Smooth muscle cell (in vitro differentiated cells): ENCODE results near the gene ACADSB. TPM values are rescaled to one million over a fixed set of nuclear protein-coding genes. Genes with fewer than 3 reads are reported as not detected.

Experiments
- DNase-seq: peaks from one replicate; lab custom pipeline; 2025; ENCODE audit not compliant: unreplicated experiment; lab: John Stamatoyannopoulos, UW
- H2AFZ ChIP-seq: fragments of 200-600 bp; sonication (generic); 2 replicates; pipeline ENCODE4 v1.6.0; 2016; ENCODE audit warnings: antibody characterized with exemption, low read depth, mild to moderate bottlenecking
- H3F3A ChIP-seq: fragments of 200-600 bp; sonication (generic); 2 replicates; pipeline ENCODE4 v1.6.0; 2017; ENCODE audit warnings: antibody characterized with exemption, low read depth
- H3K27ac ChIP-seq: fragments of 200-600 bp; sonication (generic); 2 replicates; pipeline ENCODE4 v1.5.1; 2016; ENCODE audit warnings: low read depth, mild to moderate bottlenecking
- H3K27me3 ChIP-seq: fragments of 200-600 bp; sonication (generic); 2 replicates; pipeline ENCODE4 v1.6.1; 2016; ENCODE audit warnings: low read depth, mild to moderate bottlenecking
- H3K36me3 ChIP-seq: fragments of 200-600 bp; sonication (generic); 2 replicates; pipeline ENCODE4 v1.5.1; 2016; ENCODE audit warnings: low read depth
- H3K4me1 ChIP-seq: fragments of 200-600 bp; sonication (generic); 2 replicates; pipeline ENCODE4 v1.5.1; 2016; ENCODE audit warnings: low read depth
- H3K4me2 ChIP-seq: fragments of 200-600 bp; sonication (generic); 2 replicates; pipeline ENCODE4 v1.6.0; 2016; ENCODE audit warnings: mild to moderate bottlenecking
- H3K4me3 ChIP-seq: fragments of 200-600 bp; sonication (generic); 2 replicates; pipeline ENCODE4 v1.5.1; 2016; ENCODE audit warnings: mild to moderate bottlenecking
- H3K79me2 ChIP-seq: fragments of 200-600 bp; sonication (generic); 2 replicates; pipeline ENCODE4 v1.6.0; 2016; ENCODE audit warnings: low read depth, mild to moderate bottlenecking
- H3K9ac ChIP-seq: fragments of 200-600 bp; sonication (generic); 2 replicates; pipeline ENCODE4 v1.6.0; 2016; ENCODE audit warnings: low read depth
- H3K9me3 ChIP-seq: fragments of 200-600 bp; sonication (generic); replicated peaks from 2 replicates; pipeline ENCODE4 v1.5.1; 2016; ENCODE audit warnings: low read depth
- H4K20me1 ChIP-seq: fragments of 200-600 bp; sonication (generic); 2 replicates; pipeline ENCODE4 v1.6.0; 2016; ENCODE audit warnings: low read depth
- WGBS: methylation state at CpG from one replicate; pipeline ENCODE4 v1.1.7; 2016; ENCODE audit warnings: low lambda C conversion rate; 5-methylcytosine and 5-hydroxymethylcytosine counted together
- polyA plus RNA-seq: library from polyadenylated mRNA; unstranded; fragments of >200 nt; fragmentation: Nextera tagmentation; extraction: Ambion mirVana; gene quantifications from 2 replicates; pipeline ENCODE4 v1.2.1, GENCODE V29; 2016
- total RNA-seq: library from RNA; depleted of rRNA; stranded (reverse); fragments of >200 nt; gene quantifications from 2 replicates; pipeline ENCODE4 v1.2.3, GENCODE V29; 2014
- TF ChIP-seq, protein P1 (sequence below): fragments of 200-600 bp; sonication (generic); IDR thresholded peaks from 2 replicates; pipeline ENCODE4 v1.5.1; 2017; ENCODE audit warnings: borderline replicate concordance, mild to moderate bottlenecking, antibody characterized with exemption; ENCODE audit not compliant: insufficient read depth, poor library complexity, severe bottlenecking

Gene ACADSB
- total and polyA plus RNA-seq, 2 experiments from 2014 or later: 2.9 to 3.2 TPM

GRCh38 chr10:123042708-123043408 is 34.1 kb downstream of the ACADSB start:
- H3K27me3 ChIP-seq: no peaks in the 10 kb centered on the region
- no peaks in the 10 kb centered on the region for H3K9me3 ChIP-seq
- TF ChIP-seq, protein P1, sequence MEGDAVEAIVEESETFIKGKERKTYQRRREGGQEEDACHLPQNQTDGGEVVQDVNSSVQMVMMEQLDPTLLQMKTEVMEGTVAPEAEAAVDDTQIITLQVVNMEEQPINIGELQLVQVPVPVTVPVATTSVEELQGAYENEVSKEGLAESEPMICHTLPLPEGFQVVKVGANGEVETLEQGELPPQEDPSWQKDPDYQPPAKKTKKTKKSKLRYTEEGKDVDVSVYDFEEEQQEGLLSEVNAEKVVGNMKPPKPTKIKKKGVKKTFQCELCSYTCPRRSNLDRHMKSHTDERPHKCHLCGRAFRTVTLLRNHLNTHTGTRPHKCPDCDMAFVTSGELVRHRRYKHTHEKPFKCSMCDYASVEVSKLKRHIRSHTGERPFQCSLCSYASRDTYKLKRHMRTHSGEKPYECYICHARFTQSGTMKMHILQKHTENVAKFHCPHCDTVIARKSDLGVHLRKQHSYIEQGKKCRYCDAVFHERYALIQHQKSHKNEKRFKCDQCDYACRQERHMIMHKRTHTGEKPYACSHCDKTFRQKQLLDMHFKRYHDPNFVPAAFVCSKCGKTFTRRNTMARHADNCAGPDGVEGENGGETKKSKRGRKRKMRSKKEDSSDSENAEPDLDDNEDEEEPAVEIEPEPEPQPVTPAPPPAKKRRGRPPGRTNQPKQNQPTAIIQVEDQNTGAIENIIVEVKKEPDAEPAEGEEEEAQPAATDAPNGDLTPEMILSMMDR: no peak
- H3F3A ChIP-seq: no peaks in the 10 kb centered on the region
- no peak overlapping the region for H3K27ac ChIP-seq
- H4K20me1 ChIP-seq: no peaks in the 10 kb centered on the region
- no peak overlapping the region for H3K9ac ChIP-seq
- H3K4me2 ChIP-seq: no peak overlapping the region
- no peaks in the 10 kb centered on the region for H3K4me1 ChIP-seq
- H2AFZ ChIP-seq: no peak overlapping the region
- H3K36me3 ChIP-seq: no peaks in the 10 kb centered on the region
- H3K79me2 ChIP-seq: no peaks in the 10 kb centered on the region
- DNase-seq: no peak
- H3K4me3 ChIP-seq: no peak overlapping the region
- 76% methylated on average over 12 of the region's 12 CpGs for WGBS

DNA sequence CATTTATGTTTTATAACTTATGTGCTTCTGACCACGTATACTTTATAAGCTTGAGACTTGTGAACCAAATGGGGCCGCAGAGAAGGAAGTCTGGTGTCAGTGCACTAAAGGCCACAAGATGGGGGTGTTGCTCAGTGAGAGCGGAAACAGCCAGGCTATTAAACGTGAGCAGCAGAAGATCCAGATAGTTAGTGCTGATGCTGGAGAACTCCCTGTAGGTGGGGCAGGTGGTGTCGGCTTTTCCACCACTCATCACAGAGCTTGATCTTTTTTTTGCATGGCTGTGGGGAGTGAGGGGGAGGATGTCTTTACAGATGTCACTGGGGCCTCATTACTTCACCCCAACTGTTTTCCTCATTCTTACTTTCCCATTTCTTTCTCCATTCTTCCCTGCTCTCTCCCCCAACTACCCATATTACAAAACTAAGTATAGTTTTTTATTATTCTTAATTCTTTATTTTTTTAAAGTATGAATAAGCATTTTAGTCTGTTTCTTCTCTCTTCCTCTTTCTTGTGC is 34.7 kb downstream of the ACADSB start:
- no peaks in the 10 kb centered on the region for H3K9me3 ChIP-seq
- H3F3A ChIP-seq: no peaks in the 10 kb centered on the region
- TF ChIP-seq, protein P1: peak; percentile 63
- H3K27ac ChIP-seq: no peak overlapping the region
- H3K4me1 ChIP-seq: no peaks in the 10 kb centered on the region
- no peaks in the 10 kb centered on the region for H4K20me1 ChIP-seq
- no peaks in the 10 kb centered on the region for H3K36me3 ChIP-seq
- H3K79me2 ChIP-seq: no peaks in the 10 kb centered on the region
- no peak overlapping the region for H3K9ac ChIP-seq
- no peaks in the 10 kb centered on the region for H3K27me3 ChIP-seq
- H3K4me3 ChIP-seq: no peak overlapping the region
- 6% methylated on average over 5 of the region's 5 CpGs for WGBS
- no peak for DNase-seq
- no peak overlapping the region for H2AFZ ChIP-seq
- H3K4me2 ChIP-seq: no peak overlapping the region

GRCh38 chr10:123044391-123044790 is 35.6 kb downstream of the ACADSB start:
- no peak overlapping the region for H3K4me3 ChIP-seq
- no peaks in the 10 kb centered on the region for H3K79me2 ChIP-seq
- H3K4me1 ChIP-seq: no peaks in the 10 kb centered on the region
- H3K27me3 ChIP-seq: no peaks in the 10 kb centered on the region
- no peaks in the 10 kb centered on the region for H3F3A ChIP-seq
- DNase-seq: no peak
- no peak overlapping the region for H3K4me2 ChIP-seq
- H3K27ac ChIP-seq: no peak overlapping the region
- no peaks in the 10 kb centered on the region for H3K36me3 ChIP-seq
- TF ChIP-seq, protein P1: peak; percentile 26
- H3K9me3 ChIP-seq: no peaks in the 10 kb centered on the region
- H2AFZ ChIP-seq: no peak overlapping the region
- H4K20me1 ChIP-seq: no peaks in the 10 kb centered on the region
- H3K9ac ChIP-seq: no peak overlapping the region
- 96% methylated on average over 2 of the region's 2 CpGs for WGBS
